NCI-H1436 (cell line): Measurements from ENCODE around the gene GPR62.

Experiments used
- DNase-seq: peaks from one replicate; lab custom pipeline; 2025; lab: John Stamatoyannopoulos, UW

The GPR62 gene

DNA sequence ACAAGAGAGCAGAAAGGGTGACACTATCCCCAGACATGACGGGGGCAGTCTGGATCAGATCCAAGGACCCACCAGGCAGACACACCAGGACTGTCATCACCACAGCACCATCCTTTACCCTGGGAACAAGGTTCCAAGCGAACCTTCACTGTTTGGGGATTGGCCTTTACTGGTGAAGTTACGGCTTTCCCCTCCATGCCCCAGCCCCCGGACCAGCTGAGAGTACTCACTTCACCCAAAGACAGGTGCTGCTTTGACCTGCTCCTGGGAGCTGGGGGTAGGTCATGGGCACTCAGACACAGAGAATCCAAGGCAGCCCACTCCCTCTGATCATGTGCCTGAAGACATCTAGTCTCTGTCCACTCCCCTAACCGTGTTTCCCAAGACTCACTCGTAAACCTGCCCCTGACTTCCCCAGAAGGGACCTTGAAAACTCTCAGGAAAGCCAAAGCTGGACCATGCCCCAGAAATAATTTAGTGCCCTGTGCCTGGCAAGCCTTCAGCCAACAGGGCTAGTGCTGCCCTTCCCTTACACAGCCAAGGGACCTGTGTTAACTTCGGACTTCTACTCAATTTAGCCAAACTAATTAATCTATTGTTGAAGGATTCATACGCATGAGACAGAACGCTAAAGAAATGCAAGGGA, 16.3 kb upstream of the GPR62 start:
- no peak for DNase-seq

DNA sequence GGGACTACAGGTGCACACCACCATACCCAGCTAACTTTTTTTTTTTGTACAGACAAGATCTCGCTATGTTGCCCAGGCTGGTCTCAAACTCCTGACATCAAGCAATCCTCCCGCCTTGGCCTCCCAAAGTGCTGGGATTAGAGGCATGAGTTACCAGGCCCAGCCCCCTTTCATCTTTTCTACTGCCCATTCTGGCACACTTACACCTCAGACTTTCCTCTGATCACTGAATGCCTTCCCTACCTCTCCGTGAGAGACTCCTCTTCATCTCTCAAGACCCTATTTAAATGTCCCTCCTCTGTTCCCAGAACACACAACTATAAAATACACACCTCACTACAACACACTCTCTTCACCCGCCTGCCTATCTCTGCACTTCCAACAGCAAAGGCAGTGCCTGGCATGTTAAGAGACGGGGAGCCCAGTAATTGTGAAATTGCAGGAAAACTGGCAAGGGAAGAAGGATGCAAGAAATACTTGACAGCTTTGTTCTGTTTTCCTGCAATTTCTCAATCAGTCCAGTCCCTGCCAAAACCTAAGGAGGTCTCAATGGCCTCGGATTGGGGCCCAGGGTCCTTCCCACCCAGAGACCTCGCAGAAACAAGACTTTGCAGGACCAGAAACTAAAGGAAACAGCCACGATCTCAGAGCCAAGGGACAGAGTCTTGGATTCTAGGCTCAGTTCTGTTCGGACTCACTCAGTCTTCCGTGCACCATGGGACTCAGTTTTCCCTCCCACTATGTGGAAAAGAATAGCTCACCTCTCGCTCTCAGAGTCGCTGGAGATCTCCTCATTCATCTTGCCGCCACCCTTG, 14.3 kb upstream of the GPR62 start:
- DNase-seq, result no peak

DNA sequence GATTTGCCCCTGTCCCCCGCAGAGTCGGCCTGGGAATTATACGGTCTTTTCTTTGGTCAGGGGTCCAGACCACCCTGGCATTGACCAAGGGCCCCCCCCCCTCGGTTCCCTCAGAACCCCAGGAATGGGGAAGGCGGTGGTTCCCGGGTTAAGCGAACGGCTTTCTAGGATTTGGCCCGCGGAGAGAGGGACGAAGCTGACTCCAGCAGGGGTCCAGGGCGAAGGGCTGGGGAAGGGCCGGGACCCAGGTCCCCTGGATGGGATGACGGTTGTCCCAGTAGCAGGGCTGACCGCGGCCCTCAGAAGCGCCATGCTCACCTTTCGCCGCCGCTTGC, 13.8 kb upstream of the GPR62 start:
- no peak for DNase-seq

DNA sequence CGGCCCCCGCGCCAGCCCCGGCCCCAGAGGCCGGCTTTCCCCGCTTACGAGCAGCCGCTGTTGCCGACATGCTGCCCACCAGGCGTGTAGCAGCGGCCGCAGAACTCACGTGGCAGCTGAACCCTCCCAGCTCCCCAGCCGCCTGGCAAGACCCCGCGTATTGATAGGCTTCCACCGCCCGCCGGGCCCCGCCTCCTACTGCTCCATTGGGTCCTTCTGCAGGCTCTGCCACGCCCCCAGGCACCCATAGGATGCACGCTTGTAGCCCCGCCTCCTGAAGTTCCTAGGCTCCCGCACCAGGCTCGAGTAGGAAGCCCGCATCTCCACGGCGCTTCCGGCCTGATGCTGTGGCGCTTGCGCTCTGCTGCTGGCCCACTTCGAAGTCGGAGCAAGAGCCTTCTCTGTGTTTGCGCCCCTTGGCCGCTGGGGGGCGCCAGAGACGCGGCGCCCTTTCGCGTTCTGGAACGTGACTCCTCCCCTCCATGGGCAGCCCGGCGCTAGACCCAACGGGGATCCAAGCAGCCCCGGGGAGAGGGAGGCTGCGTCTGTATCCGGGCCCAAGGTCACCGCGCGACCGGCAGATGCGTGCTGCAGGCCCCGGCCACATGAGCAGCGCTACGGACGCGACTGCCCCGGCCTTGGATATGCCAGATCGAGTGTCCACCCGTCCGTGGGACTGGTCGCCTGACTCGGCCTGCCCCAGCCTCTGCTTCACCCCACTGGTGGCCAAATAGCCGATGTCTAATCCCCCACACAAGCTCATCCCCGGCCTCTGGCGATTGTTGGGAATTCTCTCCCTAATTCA, 13.2 kb upstream of the GPR62 start, which contains the start of the genes PARP3 and RRP9:
PARP3 (plus strand) TSS at position 566 of the 805 bp plus-strand sequence. CDS start 993 bp downstream, outside the sequence.
RRP9 (minus strand) TSS at position 107 of the 805 bp plus-strand sequence; CDS start at position 70, 37 bp downstream.
- peak; percentile 94 for DNase-seq

DNA sequence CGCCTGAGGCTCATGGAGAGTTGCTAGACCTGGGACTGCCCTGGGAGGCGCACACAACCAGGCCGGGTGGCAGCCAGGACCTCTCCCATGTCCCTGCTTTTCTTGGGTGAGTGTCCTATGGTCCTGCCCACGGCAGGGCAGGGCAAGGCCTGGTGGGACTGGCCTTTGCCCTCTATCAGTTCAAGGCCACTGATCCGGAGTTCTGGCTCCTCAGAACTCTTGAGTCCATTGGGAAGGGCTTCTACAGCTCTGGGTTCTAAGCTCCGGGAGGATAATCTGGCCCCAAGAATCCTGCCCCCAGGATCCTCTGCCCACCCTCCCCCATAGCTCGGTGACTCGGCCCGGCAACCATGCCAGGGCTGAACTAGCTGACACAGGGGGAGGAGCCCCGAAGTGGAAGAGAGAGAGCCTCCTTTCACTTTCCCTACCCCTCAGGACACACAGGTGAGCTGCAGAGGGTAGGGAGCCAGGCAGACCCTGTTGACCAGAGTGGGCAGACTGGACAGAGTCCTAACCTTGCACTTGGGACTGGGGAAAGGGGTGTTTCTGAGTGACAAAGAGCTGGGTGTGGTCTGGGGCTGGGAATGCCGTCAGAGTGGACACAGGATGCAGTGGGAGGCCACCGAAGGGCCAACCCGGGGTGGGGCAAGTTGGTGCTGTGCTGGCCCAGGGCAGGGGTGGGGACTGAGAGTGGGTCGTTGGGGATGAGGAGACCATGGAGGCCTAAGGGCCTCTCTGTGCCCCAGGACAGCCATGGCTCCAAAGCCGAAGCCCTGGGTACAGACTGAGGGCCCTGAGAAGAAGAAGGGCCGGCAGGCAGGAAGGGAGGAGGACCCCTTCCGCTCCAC, 12.4 kb upstream of the GPR62 start:
- DNase-seq, result no peak

DNA sequence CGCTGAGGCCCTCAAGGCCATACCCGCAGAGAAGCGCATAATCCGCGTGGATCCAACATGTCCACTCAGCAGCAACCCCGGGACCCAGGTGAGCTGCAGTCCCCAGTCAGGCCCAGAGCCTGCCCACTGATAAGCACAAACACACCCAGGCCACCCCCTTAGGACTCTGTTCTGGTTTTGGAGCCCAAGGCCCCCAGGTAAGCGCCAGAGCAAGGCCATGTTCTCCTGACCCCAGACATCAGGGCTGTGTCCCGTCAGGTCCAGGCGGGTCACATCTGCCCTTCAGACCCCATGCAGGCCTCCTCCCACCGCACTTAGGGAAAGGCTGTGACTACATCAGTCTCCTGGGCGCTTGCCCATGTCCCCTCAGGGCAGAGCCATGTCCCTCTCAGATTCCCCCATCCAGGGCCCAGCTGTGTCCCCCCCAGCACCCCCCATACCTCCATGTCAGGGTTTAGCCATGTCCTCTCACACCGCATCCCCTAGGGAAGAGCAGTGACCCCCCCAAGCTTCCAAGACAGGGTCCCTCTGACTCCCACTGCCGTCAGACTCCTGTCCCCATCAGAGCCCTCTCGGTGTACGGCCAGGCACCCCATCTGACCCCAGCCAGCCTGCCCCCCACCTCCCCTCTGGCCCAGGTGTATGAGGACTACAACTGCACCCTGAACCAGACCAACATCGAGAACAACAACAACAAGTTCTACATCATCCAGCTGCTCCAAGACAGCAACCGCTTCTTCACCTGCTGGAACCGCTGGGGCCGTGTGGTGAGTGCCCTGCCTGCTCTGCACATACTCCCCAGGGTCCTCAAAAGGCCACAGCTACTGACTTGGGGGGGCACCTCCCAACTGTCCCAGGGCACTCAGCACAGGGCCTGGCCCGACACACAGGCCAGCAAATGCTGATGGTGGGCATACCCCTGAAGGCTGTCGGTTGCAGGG, 11.5 kb upstream of the GPR62 start:
- no peak for DNase-seq

DNA sequence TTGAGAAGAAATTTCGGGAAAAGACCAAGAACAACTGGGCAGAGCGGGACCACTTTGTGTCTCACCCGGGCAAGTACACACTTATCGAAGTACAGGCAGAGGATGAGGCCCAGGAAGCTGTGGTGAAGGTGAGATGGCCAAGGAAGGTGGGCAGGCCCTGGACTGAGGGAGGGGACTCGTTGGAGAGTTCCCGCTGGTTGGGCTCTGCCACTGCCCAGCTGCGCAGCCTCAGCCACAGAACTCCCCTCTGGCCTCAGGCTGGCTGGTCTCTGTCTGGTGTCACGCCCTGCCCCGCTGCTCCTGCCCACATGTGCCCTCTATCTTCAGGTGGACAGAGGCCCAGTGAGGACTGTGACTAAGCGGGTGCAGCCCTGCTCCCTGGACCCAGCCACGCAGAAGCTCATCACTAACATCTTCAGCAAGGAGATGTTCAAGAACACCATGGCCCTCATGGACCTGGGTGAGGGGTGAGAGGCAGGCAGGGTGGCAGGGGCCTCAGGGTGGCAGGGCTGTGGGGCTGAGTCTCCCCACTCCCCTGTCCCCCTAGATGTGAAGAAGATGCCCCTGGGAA, 10.6 kb upstream of the GPR62 start:
- no peak for DNase-seq

DNA sequence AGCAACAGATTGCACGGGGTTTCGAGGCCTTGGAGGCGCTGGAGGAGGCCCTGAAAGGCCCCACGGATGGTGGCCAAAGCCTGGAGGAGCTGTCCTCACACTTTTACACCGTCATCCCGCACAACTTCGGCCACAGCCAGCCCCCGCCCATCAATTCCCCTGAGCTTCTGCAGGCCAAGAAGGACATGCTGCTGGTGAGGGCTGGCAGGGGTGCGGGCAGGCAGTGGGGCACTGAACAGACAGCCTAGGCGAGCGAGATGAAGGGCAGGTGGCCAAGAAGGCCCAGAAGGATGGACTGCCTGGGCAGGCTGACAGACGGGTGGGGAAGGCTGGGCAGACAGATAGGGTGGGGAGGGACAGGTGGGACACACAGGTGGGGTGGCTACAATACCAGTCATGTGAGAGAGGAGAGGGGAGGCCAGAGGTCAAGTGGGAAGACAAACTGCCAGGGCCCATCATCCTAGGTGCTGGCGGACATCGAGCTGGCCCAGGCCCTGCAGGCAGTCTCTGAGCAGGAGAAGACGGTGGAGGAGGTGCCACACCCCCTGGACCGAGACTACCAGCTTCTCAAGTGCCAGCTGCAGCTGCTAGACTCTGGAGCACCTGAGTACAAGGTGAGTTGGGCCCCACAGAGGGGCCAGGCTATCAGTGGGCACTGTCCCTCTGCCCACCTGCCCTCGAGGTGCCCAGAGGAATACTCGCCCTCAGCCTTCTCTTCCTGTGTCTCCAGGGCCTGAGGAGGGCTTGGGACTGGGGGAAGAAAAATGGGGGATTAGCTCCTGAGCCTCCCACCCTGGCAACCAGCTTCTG, 9.9 kb upstream of the GPR62 start:
- no peak for DNase-seq

DNA sequence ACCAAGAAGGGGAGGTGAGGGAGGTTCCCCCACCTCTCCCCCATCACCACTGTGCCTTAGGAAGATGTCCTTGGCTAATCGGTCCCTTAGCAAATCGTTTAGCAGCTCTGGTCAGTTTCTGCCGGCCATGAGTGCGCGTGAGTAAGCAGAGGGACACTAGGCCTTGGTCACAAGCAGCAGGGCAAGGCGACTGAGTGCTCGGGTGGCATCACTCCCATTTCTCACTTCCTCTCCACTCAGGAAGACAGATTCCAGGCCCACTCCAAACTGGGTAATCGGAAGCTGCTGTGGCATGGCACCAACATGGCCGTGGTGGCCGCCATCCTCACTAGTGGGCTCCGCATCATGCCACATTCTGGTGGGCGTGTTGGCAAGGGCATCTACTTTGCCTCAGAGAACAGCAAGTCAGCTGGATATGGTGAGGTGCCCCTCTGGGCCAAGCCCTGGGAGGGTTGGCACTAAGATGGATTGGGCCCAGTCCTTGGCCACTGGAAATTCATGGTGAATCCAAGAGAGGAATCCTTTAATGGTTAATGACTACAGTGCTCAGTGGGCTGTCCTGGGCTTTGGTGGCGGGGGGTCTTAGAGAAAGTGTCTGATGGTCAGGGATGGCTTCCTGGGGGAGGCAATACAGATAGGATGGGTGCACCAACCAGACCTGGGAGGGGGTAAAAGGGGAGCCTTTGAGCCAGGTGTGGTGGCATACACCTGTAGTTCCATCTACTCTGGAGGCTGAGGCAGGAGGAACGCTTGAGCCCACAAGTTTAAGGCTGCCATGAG, 9.1 kb upstream of the GPR62 start:
- DNase-seq, result no peak

DNA sequence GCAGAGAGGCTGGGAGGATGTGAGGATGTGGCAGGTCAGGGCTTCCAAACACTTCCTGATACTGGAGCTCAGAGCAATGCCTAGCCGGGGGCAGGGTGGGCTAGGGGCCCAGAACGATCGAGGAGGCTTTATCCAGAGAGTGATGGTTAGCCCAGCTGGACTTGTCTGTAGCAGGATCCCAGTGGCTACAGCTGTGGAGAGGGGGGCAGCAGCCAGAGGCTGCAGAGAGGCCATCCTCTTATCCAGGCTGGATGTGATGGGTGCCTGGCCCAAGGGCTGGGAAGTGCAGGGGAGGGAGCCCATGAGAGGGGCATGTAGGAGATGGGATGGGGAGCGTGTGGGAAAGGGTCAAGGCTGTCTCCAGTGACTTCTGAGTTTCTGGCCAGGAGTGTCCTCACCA, 8.4 kb upstream of the GPR62 start:
- no peak for DNase-seq

DNA sequence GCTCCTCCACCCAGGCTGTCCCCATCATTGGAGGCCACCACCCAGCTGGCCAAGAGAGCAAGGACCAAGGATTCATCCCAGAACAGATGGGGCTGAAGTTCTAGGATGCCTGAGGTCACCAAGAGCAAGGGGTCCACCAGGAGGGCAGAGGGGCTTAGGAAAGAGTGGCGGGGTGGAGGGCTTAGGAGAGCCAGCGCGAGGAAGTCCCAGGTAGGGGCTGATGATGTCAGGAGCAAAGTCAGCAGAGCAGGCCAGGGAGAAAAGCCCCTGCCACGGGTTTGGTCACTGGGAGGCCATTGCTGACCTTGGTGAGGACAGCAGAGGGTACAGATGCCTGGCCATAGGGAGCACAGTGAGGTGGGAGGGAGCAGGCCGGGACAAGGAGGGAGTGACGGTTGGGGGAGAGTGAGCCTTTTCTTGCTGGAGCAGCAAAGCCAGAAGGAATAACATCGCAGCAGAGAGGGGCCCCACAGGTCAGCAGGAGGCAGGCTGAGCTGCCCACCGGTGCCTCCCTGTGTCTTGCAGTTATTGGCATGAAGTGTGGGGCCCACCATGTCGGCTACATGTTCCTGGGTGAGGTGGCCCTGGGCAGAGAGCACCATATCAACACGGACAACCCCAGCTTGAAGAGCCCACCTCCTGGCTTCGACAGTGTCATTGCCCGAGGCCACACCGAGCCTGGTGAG, 7.8 kb upstream of the GPR62 start:
- DNase-seq, result no peak

DNA sequence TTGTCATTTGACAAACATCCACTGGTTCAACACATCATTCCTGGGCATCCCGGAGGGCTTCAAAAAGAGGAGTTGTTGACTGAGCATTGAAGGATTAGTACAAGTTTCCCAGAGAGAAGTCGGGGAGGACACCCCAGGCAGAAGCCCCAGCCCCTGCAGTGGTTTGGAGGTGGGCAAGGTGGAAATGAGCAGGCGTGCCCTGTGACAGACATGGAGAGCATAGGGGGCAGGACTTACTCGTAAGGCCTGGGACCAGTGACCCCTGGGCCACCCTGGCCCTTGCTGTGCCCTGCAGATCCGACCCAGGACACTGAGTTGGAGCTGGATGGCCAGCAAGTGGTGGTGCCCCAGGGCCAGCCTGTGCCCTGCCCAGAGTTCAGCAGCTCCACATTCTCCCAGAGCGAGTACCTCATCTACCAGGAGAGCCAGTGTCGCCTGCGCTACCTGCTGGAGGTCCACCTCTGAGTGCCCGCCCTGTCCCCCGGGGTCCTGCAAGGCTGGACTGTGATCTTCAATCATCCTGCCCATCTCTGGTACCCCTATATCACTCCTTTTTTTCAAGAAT, 7.1 kb upstream of the GPR62 start:
- no peak for DNase-seq

DNA sequence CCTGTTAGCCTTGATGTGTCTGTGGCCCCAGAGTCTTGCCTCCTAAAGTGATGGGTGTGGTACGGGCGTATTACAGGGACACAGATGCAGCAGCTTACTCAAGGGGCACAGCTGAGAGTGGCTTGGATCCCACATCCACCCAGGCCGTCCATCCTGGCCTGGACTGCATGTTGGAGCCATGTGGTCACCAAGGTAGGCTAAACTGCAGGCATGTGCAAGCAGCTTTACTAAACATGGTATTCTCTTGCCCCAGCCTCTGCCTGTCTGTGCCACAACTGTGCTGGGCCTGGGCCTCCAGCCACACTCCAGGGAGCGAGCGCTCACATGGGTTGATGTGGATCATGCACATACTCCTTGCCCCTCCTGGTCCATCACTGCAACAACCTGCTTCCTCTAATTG, 6.1 kb upstream of the GPR62 start:
- no peak for DNase-seq

DNA sequence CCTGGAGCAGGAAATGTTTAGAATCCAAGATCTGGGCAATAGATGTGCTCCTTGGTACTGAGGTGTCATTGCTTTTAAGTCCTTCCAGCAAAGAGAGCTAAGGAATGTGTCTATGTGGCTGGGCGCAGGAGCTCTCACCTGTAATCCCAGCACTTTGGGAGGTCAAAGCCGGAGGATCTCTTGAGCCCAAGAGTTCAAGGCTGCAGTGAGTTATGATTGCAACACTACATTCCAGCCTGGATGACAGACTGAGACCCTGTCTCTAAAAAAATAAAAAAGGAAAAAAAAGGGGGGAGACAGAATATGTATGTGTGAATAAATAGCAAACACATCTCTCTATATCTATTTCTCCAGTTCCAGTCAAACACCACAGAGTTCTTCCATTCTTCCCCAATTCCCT, 4.3 kb upstream of the GPR62 start:
- no peak for DNase-seq

DNA sequence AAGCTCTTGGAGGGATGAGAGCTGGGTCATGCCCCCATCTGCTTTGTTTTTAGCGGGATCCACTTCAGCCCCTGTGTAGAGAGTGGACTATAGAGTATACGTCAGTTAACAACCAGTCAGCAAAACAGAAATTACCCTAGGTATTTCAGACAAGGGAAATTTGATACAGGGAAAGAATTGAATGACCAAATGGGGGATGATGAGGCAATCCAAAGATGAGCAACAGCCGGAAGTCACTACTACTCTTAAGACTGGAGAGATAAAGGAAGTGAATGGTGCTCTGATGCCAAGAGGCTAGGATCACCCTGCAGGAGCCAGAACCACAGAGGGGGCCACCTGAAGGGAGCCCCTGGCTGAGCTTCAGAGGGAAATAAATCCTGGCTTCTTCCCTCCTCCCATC, 1.7 kb upstream of the GPR62 start:
- DNase-seq, result no peak

DNA sequence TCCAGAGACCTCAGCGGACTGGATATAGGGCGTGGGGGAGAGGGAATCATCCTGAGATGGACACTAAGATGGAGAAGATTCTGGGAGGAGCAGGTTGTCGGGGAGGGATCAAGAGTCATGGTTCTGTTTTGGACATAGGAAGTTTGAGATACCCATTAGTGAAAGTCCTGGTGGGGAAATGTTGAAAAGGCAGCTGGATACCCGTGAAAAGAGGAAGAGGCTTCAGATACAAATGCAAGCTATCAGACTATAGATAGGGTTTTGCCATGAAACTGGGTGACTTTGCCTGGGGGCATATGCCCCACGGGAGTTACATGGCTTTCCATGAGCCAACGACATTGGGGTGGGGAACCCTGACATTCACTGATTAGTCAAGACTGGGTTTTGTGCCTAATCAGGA, 1.1 kb upstream of the GPR62 start:
- DNase-seq, result no peak

DNA sequence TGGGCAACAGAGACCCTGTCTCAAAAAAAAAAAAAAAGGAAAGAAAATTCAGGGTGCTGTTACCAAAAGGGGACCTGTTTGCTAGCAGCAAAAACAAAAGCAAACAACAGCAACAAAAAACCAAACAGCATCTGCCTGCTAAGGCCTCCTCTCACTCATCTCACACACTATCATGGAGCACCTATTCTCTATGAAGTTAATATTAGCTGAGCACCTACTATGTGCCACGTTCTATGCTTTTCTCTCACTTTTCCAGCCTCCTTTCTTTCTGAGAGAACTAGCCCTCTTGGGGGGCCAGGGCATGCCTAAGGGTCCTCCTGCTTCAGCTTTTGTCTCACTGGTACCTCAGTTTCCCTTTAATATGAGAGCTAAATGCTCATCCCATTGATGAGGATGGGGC, 468 bp upstream of the GPR62 start:
- no peak for DNase-seq
